ENCODE measurements around the gene CASP5. TPM values are rescaled to one million over a fixed set of nuclear protein-coding genes. Genes with fewer than 3 reads are reported as not detected.

CASP5 gene
- total and polyA plus RNA-seq, 4 donors = 0.10 to 0.75 (median 0.34) TPM

- no peak for TF ChIP-seq CTCF (IDR thresholded peaks at IDR 0.05; ENCODE audit: low read depth, low read length, missing input control)
These were observed 19.2 kb upstream of the CASP5 start (continued) for GRCh38 chr11:105042178-105042577.

- 43% methylated on average over 2 of the region's 2 CpGs for WGBS
- no peak overlapping the region for H3K27ac ChIP-seq (ENCODE audit: low read depth in 1 of 2, low read length in 2 of 2)
- H3K4me1 ChIP-seq (ENCODE audit: control insufficient read depth in 4 of 4, insufficient read depth in 4 of 4, low read length in 3 of 4) = peaks cover 0 to 5% (median 1%) of the 10 kb centered on the region in 4 donors
- TF ChIP-seq GABPA (IDR thresholded peaks at IDR 0.05 in 1 of 2, conservative IDR thresholded peaks at IDR 0.05 in 1 of 2) (no peak), RXRA (IDR thresholded peaks at IDR 0.05) (no peak), EGR1 (IDR thresholded peaks at IDR 0.05; ENCODE audit: low read depth in 2 of 2) (no peak), TAF1 (conservative IDR thresholded peaks at IDR 0.05) (no peak), CTCF (IDR thresholded peaks at IDR 0.05; ENCODE audit: low read depth, low read length, missing input control) (no peak), ATF3 (IDR thresholded peaks at IDR 0.05) (no peak), HNF4G (IDR thresholded peaks at IDR 0.05) (no peak), MAX (IDR thresholded peaks at IDR 0.05) (no peak), YY1 (IDR thresholded peaks at IDR 0.05) (no peak), JUND (IDR thresholded peaks at IDR 0.05) (no peak), RAD21 (IDR thresholded peaks at IDR 0.05) (no peak), HNF4A (conservative IDR thresholded peaks at IDR 0.05) (no peak), FOXA1 (IDR thresholded peaks at IDR 0.05) (no peak), NR2F2 (IDR thresholded peaks at IDR 0.05) (no peak), FOXA2 (IDR thresholded peaks at IDR 0.05) (no peak), SP1 (IDR thresholded peaks at IDR 0.05) (no peak), ZBTB33 (IDR thresholded peaks at IDR 0.05) (no peak), REST (IDR thresholded peaks at IDR 0.05) (no peak)
- H3K36me3 ChIP-seq (ENCODE audit: control insufficient read depth in 4 of 4, insufficient read depth in 3 of 4, low read depth in 1 of 4, low read length in 3 of 4) = no peaks in the 10 kb centered on the region
- no peak for DNase-seq (ENCODE audit: low spot score)
- H3K27me3 ChIP-seq (ENCODE audit: control insufficient read depth in 4 of 4, insufficient read depth in 4 of 4, low read length in 3 of 4) = no peaks in the 10 kb centered on the region
- H3K9ac ChIP-seq (ENCODE audit: low read depth in 1 of 2, low read length in 2 of 2) = no peak overlapping the region
- no peaks in the 10 kb centered on the region for H3K9me3 ChIP-seq (ENCODE audit: control insufficient read depth in 4 of 4, low read length in 3 of 4)
- H3K4me3 ChIP-seq (ENCODE audit: low read depth in 1 of 3, low read length in 3 of 3) = no peak overlapping the region
These were observed 17.7 kb upstream of the CASP5 start for GRCh38 chr11:105040703-105041102.
